Measurements from ENCODE around the gene PXDC1. TPM values are rescaled to one million over a fixed set of nuclear protein-coding genes. Genes with fewer than 3 reads are reported as not detected.
"Not testable (repeated sequence)": the region's sequence is repeated elsewhere in the genome, so short reads cannot be mapped to it uniquely, and the experiment has no call there.

Gene PXDC1
- total RNA-seq, 6 experiments from 2014 or later = 50.5 to 250 (median 97.5) TPM

DNA sequence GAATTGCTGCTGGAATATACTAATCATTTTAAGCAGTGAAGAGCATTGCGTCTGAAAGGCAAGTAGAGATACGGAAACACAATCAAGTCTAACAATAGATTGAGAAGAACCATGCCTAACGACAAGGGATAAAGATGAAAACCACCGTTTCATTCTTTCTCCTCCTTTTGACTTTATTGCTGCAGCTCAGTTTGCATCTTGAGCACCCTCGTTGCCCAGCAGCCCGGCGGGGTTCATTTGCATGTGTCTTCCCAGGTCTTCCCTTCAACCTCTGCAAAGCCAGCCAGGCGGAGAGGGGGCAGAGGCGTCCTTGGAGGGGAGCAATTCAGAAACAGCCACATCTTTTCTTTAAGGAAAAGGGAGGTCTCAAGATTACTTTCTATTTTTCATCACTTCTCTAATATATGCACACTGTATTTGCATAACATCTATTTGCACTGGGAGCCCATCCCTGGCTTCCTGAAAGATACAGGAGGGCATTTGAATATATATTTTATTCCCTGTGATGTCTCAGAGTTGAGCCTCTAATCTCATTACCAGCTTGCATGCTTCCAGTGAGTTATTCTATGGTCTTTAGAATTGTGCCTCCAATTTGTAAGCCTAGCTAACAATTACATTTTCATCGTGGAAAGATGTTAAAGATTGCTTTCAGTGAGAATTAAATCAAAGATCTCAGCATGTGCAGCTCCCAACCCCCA is 18.7 kb upstream of the PXDC1 start:
- 57% methylated on average over 8 of the region's 10 CpGs for WGBS (ENCODE audit: insufficient coverage, low coverage, low lambda C conversion rate, missing lambda C conversion rate)
- Histone ChIP-seq H3K4me1 (peaks cover 0 to 2% (median 0%) of the 10 kb centered on the region in 4 donors), H3K9me3 (no peaks in the 10 kb centered on the region), H3K27ac (no peak overlapping the region), H3K36me3 (no peaks in the 10 kb centered on the region), H3K4me3 (no peak overlapping the region), H3K27me3 (no peaks in the 10 kb centered on the region)
- DNase-seq (no peak), ATAC-seq (no peak)
- intact Hi-C loops (cut with DNase I) = no loop called here
- TF ChIP-seq, protein P1, sequence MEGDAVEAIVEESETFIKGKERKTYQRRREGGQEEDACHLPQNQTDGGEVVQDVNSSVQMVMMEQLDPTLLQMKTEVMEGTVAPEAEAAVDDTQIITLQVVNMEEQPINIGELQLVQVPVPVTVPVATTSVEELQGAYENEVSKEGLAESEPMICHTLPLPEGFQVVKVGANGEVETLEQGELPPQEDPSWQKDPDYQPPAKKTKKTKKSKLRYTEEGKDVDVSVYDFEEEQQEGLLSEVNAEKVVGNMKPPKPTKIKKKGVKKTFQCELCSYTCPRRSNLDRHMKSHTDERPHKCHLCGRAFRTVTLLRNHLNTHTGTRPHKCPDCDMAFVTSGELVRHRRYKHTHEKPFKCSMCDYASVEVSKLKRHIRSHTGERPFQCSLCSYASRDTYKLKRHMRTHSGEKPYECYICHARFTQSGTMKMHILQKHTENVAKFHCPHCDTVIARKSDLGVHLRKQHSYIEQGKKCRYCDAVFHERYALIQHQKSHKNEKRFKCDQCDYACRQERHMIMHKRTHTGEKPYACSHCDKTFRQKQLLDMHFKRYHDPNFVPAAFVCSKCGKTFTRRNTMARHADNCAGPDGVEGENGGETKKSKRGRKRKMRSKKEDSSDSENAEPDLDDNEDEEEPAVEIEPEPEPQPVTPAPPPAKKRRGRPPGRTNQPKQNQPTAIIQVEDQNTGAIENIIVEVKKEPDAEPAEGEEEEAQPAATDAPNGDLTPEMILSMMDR (IDR thresholded peaks at IDR 0.05) = no peak
- TF ChIP-seq POLR2A (IDR thresholded peaks at IDR 0.05) = no peak

DNA sequence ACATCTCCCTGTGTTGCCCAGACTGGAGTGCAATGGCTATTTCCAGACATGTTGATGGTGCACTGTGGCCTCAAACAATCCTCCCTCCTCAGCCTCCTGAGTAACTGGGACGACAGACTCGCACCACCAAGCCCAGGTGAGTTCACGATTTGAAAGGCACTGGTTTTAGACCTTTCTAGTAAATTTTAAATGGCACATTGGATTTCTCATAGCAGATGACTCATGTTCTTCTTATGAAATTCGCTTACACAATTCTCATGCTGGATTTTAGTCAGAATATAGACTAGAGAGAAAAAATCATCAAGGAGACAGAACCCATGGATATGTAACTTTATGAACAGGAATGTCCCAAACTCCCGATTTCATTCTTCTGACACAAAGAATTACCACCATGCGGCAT is 18.1 kb upstream of the PXDC1 start:
- DNase-seq (no peak), ATAC-seq (peak in 1 of 4 donors; percentile 38)
- no peaks in the 10 kb centered on the region for H3K27me3 ChIP-seq
- no peak overlapping the region for H3K4me3 ChIP-seq
- WGBS (ENCODE audit: insufficient coverage, low coverage, low lambda C conversion rate, missing lambda C conversion rate) = 80% methylated on average over 5 of the region's 6 CpGs
- intact Hi-C loops (cut with DNase I) = no loop called here
- TF ChIP-seq POLR2A (IDR thresholded peaks at IDR 0.05) = no peak
- TF ChIP-seq, protein P1 (IDR thresholded peaks at IDR 0.05) = no peak
- no peak overlapping the region for H3K27ac ChIP-seq
- no peaks in the 10 kb centered on the region for H3K9me3 ChIP-seq
- H3K36me3 ChIP-seq = no peaks in the 10 kb centered on the region
- H3K4me1 ChIP-seq = peaks cover 0 to 2% (median 0%) of the 10 kb centered on the region in 4 donors

GRCh38 chr6:3768502-3768901 is 17.0 kb upstream of the PXDC1 start:
- H3K9me3 ChIP-seq = no peaks in the 10 kb centered on the region
- intact Hi-C loops (cut with DNase I) = no loop called here
- no peak for TF ChIP-seq POLR2A (IDR thresholded peaks at IDR 0.05)
- TF ChIP-seq, protein P1 (IDR thresholded peaks at IDR 0.05) = no peak
- 80% methylated on average over 2 of the region's 2 CpGs for WGBS (ENCODE audit: insufficient coverage, low coverage, low lambda C conversion rate, missing lambda C conversion rate)
- no peak overlapping the region for H3K4me3 ChIP-seq
- no peak overlapping the region for H3K27ac ChIP-seq
- ATAC-seq = no peak
- no peaks in the 10 kb centered on the region for H3K27me3 ChIP-seq
- H3K36me3 ChIP-seq = no peaks in the 10 kb centered on the region
- DNase-seq = no peak
- H3K4me1 ChIP-seq = no peaks in the 10 kb centered on the region

DNA sequence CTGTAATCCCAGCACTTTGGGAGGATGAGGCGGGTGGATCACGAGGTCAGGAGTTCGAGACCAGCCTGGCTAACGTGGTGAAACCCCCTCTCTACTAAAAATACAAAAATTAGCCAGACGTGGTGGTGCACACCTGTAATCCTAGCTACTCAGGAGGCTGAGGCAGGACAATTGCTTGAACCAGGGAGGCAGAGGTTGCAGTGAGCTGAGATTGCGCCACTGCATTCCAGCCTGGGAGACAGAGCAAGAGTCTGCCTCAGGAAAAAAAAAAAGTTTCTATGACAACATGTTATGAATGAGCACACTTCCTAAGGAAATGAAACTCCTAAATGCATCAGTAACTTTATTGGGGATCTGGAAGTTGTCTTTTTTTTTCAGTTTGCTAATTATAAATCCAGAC is 16.0 kb upstream of the PXDC1 start:
- H3K36me3 ChIP-seq; intact Hi-C loops (cut with DNase I); DNase-seq; H3K27ac ChIP-seq; H3K27me3 ChIP-seq; H3K4me3 ChIP-seq; H3K9me3 ChIP-seq; H3K4me1 ChIP-seq: not testable (repeated sequence)
- 79% methylated on average over 4 of the region's 6 CpGs for WGBS (ENCODE audit: insufficient coverage, low coverage, low lambda C conversion rate, missing lambda C conversion rate)
- peak; percentile 39 to 72 (median 62) for ATAC-seq

- TF ChIP-seq POLR2A (IDR thresholded peaks at IDR 0.05) = no peak
- TF ChIP-seq, protein P1 (IDR thresholded peaks at IDR 0.05) = no peak
- ATAC-seq (no peak), DNase-seq (no peak)
- intact Hi-C loops (cut with DNase I) = no loop called here
- WGBS (ENCODE audit: insufficient coverage, low coverage, low lambda C conversion rate, missing lambda C conversion rate) = 94% methylated on average over 9 of the region's 9 CpGs
- no peaks in the 10 kb centered on the region for H3K27me3 ChIP-seq
- H3K4me3 ChIP-seq = no peak overlapping the region
- H3K9me3 ChIP-seq = no peaks in the 10 kb centered on the region
- H3K4me1 ChIP-seq = peaks cover 0 to 13% (median 0%) of the 10 kb centered on the region in 4 donors
- no peaks in the 10 kb centered on the region for H3K36me3 ChIP-seq
- H3K27ac ChIP-seq = no peak overlapping the region
Measured at GRCh38 chr6:3766214-3766613, 14.7 kb upstream of the PXDC1 start.

Data from right lobe of liver (tissue), 6 donors.